ENCODE data around the gene EPHA4.
A peak's percentile ranks its signal among the peaks of the same experiment; 100 is the strongest.

Gene EPHA4

DNA sequence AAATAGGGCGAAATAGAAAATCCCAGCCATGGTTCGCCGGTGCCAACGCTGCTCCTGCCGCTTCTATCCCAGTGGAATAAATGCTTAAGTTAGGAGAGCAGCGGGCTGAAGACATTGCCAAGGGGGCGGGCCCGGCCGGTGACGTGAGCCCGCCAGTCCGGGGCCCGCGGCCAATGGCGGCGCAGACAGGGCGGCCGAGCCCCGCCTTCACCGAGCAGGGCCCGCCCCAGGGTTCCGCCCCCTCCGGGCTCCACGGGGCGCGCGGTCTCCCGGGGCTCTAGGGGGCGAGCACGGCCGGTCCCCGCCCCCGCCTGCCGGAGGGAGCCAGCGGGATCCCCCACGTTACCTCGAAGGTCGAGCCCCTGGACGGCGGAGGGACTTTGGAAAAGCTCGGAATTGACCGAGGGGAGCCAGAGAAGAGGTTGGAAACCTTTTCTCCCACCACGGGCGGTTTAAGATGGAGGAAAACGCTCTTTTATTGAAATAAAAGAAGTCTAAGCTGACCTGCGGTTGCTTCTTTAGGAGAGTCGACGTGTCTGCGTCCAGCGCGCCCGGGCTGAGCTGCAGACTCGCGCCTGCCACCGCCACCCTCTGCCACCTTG is at the start of gene EPHA4:
Gene EPHA4, minus strand, starts transcription at position 86 of the 602 bp plus-strand sequence. Its CDS starts 56 bp downstream, at position 30.
- no peaks in the 10 kb centered on the region for H3K9me3 ChIP-seq (ENCODE audit: severe bottlenecking)
- ATAC-seq (ENCODE audit: low read depth) (peak; percentile 82), DNase-seq (ENCODE audit: low spot score) (peak; percentile 69)
- no peak within 1 kb of the TSS for H3K27ac ChIP-seq (ENCODE audit: poor library complexity, severe bottlenecking)
- no peaks in the 10 kb centered on the region for H3K4me1 ChIP-seq (ENCODE audit: insufficient read depth, poor library complexity, severe bottlenecking)
- no peaks in the 10 kb centered on the region for H3K36me3 ChIP-seq (ENCODE audit: low read depth)
- peaks cover 72% of the 10 kb centered on the region for H3K27me3 ChIP-seq (ENCODE audit: insufficient read depth, poor library complexity, severe bottlenecking)
- TF ChIP-seq, protein P1, sequence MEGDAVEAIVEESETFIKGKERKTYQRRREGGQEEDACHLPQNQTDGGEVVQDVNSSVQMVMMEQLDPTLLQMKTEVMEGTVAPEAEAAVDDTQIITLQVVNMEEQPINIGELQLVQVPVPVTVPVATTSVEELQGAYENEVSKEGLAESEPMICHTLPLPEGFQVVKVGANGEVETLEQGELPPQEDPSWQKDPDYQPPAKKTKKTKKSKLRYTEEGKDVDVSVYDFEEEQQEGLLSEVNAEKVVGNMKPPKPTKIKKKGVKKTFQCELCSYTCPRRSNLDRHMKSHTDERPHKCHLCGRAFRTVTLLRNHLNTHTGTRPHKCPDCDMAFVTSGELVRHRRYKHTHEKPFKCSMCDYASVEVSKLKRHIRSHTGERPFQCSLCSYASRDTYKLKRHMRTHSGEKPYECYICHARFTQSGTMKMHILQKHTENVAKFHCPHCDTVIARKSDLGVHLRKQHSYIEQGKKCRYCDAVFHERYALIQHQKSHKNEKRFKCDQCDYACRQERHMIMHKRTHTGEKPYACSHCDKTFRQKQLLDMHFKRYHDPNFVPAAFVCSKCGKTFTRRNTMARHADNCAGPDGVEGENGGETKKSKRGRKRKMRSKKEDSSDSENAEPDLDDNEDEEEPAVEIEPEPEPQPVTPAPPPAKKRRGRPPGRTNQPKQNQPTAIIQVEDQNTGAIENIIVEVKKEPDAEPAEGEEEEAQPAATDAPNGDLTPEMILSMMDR (IDR thresholded peaks at IDR 0.05; ENCODE audit: poor library complexity, severe bottlenecking): peak; percentile 19
- peak within 1 kb of the TSS; percentile 41 for H3K4me3 ChIP-seq (ENCODE audit: severe bottlenecking)

DNA sequence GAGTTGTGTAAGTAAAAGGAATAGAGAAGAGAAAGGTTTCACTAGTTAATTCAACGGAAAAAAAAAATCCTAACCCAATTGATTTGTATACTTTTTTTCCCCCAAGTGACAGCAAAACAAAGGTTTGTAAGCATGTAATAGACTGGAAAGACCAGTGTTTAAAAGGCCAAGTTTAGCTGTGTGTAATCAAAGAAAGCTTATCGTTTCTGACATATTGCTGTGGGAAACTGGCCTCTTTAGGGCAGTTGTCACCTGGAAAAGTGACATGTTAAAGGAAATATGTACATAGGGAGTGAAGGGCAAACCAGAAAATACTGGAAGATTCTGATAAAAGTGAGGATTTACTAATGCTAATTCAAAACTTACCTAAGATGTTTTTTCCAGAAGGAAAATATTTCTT is 45.9 kb upstream of the EPHA4 start:
- H3K27ac ChIP-seq (ENCODE audit: poor library complexity, severe bottlenecking): no peak overlapping the region
- H3K4me1 ChIP-seq (ENCODE audit: insufficient read depth, poor library complexity, severe bottlenecking): no peaks in the 10 kb centered on the region
- ATAC-seq (ENCODE audit: low read depth) (no peak), DNase-seq (ENCODE audit: low spot score) (no peak)
- H3K9me3 ChIP-seq (ENCODE audit: severe bottlenecking): no peaks in the 10 kb centered on the region
- no peak overlapping the region for H3K4me3 ChIP-seq (ENCODE audit: severe bottlenecking)
- TF ChIP-seq, protein P1 (IDR thresholded peaks at IDR 0.05; ENCODE audit: poor library complexity, severe bottlenecking): no peak
- H3K27me3 ChIP-seq (ENCODE audit: insufficient read depth, poor library complexity, severe bottlenecking): no peaks in the 10 kb centered on the region
- no peaks in the 10 kb centered on the region for H3K36me3 ChIP-seq (ENCODE audit: low read depth)

DNA sequence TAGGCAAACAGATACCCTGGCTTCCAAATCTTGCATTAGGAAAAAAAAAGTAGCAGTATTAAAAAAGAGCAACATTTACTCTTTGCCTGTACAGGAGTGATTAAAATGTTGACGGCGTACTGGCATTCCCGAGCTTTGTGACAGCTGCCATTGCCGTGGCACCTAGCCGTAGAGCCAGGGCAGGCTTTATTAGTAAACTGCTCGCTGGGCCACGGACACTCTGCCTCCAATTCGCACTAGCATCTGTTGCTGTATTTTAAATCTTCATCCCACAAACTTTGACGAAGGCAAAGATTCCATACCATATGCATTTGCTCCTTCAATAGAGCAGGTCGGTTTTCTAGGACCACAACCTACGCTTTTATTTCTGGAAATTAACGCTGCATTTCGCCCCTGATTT is 44.5 kb upstream of the EPHA4 start:
- Histone ChIP-seq H3K27ac (ENCODE audit: poor library complexity, severe bottlenecking) (no peak overlapping the region), H3K4me3 (ENCODE audit: severe bottlenecking) (no peak overlapping the region), H3K4me1 (ENCODE audit: insufficient read depth, poor library complexity, severe bottlenecking) (no peaks in the 10 kb centered on the region), H3K27me3 (ENCODE audit: insufficient read depth, poor library complexity, severe bottlenecking) (no peaks in the 10 kb centered on the region), H3K9me3 (ENCODE audit: severe bottlenecking) (no peaks in the 10 kb centered on the region), H3K36me3 (ENCODE audit: low read depth) (no peaks in the 10 kb centered on the region)
- ATAC-seq (ENCODE audit: low read depth) (no peak), DNase-seq (ENCODE audit: low spot score) (no peak)
- TF ChIP-seq, protein P1 (IDR thresholded peaks at IDR 0.05; ENCODE audit: poor library complexity, severe bottlenecking): no peak

DNA sequence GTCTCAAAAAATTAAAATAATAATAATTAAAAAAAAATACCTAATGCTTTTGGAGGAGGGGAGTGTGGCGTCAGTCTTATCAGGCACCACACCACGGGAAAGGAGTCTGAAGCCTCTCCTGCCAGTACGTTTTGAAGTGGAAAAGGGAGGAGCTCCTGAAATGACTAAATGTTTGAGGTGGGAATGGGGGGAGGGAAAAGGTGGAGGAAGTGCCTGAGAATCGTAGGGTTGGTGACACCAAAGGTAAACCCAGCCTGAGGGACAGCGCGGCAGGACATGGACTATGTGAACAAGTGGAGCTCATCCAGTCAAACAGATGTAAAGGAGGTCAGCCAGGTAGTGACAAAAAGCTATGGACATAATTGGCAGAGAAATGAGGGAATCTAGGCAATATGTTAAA is 42.2 kb upstream of the EPHA4 start:
- no peaks in the 10 kb centered on the region for H3K36me3 ChIP-seq (ENCODE audit: low read depth)
- no peak overlapping the region for H3K27ac ChIP-seq (ENCODE audit: poor library complexity, severe bottlenecking)
- no peak overlapping the region for H3K4me3 ChIP-seq (ENCODE audit: severe bottlenecking)
- DNase-seq (ENCODE audit: low spot score) (no peak), ATAC-seq (ENCODE audit: low read depth) (no peak)
- TF ChIP-seq, protein P1 (IDR thresholded peaks at IDR 0.05; ENCODE audit: poor library complexity, severe bottlenecking): no peak
- no peaks in the 10 kb centered on the region for H3K27me3 ChIP-seq (ENCODE audit: insufficient read depth, poor library complexity, severe bottlenecking)
- no peaks in the 10 kb centered on the region for H3K9me3 ChIP-seq (ENCODE audit: severe bottlenecking)
- no peaks in the 10 kb centered on the region for H3K4me1 ChIP-seq (ENCODE audit: insufficient read depth, poor library complexity, severe bottlenecking)

DNA sequence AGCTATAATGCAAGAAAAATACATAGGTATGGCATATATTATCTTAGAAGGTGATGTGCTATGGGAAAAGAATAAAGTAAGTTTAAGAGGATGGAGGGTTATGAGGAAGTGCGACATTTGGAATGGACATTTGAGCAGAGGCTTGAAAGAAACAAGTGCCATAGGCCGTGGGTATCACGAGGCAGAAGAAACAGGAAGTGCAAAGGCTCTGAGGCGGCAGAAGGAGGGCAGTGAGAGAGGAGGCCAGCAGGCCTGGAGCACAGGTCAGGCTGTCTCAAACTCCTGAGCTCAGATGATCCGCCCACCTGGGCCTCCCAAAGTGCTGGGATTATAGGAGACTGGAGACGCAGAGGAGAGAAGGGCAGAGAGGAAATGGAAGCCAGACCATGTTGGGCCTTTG is 40.7 kb upstream of the EPHA4 start:
- TF ChIP-seq, protein P1 (IDR thresholded peaks at IDR 0.05; ENCODE audit: poor library complexity, severe bottlenecking): no peak
- Histone ChIP-seq H3K4me1 (ENCODE audit: insufficient read depth, poor library complexity, severe bottlenecking) (no peaks in the 10 kb centered on the region), H3K27me3 (ENCODE audit: insufficient read depth, poor library complexity, severe bottlenecking) (no peaks in the 10 kb centered on the region), H3K36me3 (ENCODE audit: low read depth) (no peaks in the 10 kb centered on the region), H3K27ac (ENCODE audit: poor library complexity, severe bottlenecking) (no peak overlapping the region), H3K4me3 (ENCODE audit: severe bottlenecking) (no peak overlapping the region), H3K9me3 (ENCODE audit: severe bottlenecking) (no peaks in the 10 kb centered on the region)
- no peak for ATAC-seq (ENCODE audit: low read depth)
- no peak for DNase-seq (ENCODE audit: low spot score)

Data from RWPE2 (cell line).